NCI-H128 (cell line): Measurements from ENCODE around the gene HOGA1.
"Not testable (repeated sequence)": the region's sequence is repeated elsewhere in the genome, so short reads cannot be mapped to it uniquely, and the experiment has no call there.

Experiments used
- DNase-seq: peaks from one replicate; lab custom pipeline; 2025; ENCODE audit not compliant: unreplicated experiment; lab: John Stamatoyannopoulos, UW

The HOGA1 gene

GRCh38 chr10:97644936-97645335 lies 60.7 kb downstream of the HOGA1 start:
- no peak for DNase-seq

GRCh38 chr10:97647556-97647955 lies 63.4 kb downstream of the HOGA1 start:
- DNase-seq, result no peak

GRCh38 chr10:97648562-97649404 lies 64.6 kb downstream of the HOGA1 start:
- DNase-seq, result no peak

GRCh38 chr10:97649405-97649750 lies 65.2 kb downstream of the HOGA1 start:
- not testable (repeated sequence) for DNase-seq

- DNase-seq, result no peak
Observed at GRCh38 chr10:97650726-97651125, 66.5 kb downstream of the HOGA1 start.

- DNase-seq, result no peak
Observed at GRCh38 chr10:97651773-97652172, 67.6 kb downstream of the HOGA1 start.

GRCh38 chr10:97656777-97657176 lies 72.6 kb downstream of the HOGA1 start:
- no peak for DNase-seq

- no peak for DNase-seq
Observed at GRCh38 chr10:97659589-97659988, 75.4 kb downstream of the HOGA1 start.
